ENCODE measurements around the gene LLGL2. TPM values are rescaled to one million over a fixed set of nuclear protein-coding genes. Genes with fewer than 3 reads are reported as not detected.

The LLGL2 gene
- total RNA-seq, 1 experiment from 2014 or later, result 0.06 TPM

DNA sequence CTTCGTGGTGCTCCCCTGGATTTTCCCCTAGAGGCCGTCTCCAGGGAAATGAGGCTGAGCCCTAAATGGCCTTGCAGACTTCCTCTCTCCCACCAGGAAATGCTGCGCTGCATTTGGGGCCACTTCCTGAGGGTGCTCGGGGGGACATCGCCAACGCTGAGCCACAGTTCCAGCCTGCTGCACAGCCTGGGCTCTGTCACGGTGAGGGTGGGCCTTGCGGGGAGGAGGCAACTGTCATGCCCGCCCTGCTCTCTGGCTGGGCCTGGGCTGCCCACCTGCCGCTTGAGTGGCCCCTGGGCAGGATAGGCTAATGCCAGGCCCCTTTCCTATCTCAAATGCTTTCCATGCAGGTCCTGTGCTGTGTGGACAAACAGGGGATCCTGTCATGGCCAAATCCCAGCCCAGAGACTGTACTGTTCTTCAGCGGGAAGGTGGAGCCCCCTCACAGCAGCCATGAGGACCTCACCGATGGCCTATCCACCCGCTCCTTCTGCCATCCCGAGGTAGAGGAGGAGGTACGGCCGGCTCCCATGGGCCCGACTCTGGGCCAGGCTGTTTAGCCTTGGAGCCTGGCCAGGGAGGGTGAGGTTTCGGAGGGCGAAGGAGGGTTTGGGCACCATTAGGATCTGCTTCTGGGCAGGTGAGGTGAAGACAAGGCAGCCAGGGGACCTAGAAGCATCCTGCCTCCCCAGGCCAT lies 34.4 kb upstream of the LLGL2 start:
- DNase-seq (ENCODE audit: low read depth), result no peak

DNA sequence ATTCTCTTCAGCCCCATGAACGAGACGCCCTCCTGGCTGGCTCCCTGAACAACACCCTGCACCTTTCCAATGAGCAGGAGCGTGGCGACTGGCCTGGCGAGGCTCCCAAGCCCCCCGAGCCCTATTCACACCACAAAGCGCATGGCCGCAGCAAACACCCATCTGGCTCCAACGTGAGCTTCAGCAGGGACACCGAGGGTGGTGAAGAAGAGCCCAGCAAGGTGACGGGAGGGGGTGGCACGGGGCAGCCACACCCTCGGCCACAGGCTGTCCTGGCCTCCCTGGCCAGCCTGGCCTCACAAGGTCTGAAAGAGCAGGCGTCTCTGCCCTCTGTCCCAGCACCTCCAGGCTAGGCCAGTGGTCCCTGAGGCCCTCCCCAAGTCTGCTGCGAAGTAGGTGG lies 33.8 kb upstream of the LLGL2 start:
- no peak for DNase-seq (ENCODE audit: low read depth)

DNA sequence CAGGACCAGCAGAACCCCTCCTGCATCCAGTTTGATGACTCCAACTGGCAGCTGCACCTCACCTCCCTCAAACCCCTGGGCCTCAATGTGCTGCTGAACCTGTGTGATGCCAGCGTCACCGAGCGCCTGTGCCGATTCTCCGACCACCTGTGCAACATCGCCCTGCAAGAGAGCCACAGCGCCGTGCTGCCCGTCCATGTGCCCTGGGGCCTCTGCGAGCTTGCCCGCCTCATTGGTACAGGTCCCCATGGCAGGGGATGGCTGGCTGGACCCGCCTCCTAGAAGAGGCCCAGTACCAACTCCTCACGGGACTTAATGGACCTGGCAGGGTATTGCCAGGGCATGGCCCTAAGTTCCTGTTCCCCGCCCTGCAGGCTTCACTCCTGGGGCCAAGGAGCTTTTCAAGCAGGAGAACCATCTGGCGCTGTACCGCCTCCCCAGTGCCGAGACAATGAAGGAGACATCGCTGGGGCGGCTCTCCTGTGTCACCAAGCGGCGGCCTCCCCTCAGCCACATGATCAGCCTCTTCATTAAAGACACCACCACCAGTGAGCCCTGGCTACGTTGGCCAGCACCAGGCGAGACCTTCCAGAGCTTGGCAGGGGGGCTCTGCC lies 32.8 kb upstream of the LLGL2 start:
- no peak for DNase-seq (ENCODE audit: low read depth)

DNA sequence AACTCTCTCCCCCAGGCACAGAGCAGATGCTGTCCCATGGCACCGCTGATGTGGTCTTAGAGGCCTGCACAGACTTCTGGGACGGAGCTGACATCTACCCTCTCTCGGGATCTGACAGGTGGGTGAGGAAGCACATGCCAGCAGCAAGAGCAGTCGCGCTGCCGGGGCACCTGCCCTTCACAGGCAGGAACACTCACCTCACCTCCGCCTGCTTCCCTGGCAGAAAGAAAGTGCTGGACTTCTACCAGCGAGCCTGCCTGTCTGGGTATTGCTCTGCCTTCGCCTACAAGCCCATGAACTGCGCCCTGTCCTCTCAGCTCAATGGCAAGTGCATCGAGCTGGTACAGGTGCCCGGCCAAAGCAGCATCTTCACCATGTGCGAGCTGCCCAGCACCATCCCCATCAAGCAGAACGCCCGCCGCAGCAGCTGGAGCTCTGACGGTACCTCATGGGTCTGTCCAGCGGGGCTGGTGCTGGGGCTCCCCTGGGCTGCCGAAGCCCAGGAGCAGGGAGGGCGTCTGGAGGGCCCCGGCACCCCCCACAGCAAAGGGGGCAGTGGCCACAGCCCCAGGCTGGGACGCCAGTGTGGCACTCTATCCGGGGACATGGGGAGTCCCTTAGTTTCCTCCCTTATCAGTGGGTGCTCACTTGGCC lies 31.9 kb upstream of the LLGL2 start:
- no peak for DNase-seq (ENCODE audit: low read depth)

DNA sequence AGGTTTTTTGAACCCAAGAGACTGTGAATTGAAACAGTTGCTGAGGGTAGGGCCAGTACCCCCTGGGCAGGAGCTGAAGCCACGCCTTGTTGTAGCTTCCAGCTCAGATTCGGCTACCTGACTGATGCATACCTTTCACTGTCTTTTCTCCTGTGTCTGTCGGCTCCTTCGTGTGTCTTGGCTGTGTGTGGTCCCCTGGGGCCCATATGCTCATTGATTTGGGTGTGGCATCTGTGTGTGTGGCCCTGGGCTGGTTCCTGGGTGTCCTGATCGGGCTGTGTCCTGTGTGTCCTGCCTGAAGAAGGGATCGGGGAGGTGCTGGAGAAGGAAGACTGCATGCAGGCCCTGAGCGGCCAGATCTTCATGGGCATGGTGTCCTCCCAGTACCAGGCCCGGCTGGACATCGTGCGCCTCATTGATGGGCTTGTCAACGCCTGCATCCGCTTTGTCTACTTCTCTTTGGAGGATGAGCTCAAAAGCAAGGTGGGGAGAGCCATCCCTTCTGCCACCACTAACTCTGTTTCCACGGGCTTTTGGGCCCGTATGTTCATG lies 31.1 kb upstream of the LLGL2 start:
- no peak for DNase-seq (ENCODE audit: low read depth)

DNA sequence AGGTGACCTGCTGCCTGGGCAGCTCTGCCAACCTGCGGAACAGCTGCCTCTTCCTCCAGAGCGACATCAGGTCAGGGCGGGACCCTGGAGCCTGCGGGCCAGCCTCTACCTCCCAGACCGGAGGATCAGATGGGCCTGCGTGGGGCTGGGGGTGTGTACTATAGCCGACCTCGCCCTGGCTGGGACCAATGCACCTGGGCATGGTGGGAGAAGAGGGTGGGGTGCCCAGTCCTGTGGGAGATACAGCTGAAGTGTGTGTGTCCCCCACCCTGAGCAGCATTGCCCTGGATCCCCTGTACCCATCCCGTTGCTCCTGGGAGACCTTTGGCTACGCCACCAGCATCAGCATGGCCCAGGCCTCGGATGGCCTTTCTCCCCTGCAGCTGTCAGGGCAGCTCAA lies 29.5 kb upstream of the LLGL2 start:
- no peak for DNase-seq (ENCODE audit: low read depth)

DNA sequence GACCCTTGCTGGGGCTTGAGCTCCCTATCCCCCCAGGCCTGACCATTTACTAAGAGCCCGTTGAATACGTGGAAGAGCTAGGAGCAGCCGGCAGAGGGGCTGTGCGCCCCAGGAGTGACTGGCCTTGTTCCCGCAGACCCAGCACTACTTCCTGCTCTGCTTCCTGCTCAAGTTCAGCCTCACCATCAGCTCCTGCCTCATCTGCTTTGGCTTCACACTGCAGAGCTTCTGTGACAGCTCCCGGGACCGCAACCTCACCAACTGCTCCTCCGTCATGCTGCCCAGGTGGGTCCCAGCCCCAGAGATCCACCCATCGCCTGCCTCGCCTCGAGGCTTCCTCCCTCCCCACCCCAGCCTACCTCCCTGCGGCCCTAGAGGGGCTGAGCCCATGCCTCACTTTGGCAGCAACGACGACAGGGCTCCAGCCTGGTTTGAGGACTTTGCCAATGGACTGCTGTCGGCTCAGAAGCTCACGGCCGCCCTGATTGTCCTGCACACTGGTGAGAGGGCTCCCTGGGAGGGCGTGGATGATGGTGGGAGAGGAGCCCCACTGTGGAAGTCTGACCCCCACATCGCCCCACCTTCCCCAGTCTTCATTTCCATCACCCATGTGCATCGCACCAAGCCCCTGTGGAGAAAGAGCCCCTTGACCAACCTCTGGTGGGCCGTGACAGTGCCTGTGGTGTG lies 27.3 kb upstream of the LLGL2 start:
- no peak for DNase-seq (ENCODE audit: low read depth)

DNA sequence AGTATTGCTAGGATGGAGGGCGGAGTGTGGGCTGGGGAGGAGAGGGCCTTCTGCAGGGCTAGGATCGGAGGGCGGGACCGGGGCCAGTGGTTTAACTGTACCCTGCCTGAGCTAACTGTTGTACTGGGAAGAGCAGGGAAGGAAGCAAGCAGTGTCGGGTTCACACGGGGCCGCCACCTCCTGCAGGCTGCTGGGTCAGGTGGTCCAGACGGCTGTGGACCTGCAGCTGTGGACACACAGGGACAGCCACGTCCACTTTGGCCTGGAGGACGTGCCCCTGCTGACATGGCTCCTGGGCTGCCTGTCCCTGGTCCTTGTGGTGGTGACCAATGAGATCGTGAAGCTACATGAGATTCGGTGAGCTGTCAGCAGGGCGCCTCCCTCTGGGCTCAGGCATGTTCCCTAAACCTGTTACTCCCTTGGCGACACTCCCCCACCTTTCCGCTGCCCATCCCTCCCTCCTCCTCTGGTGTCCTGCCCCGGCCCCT lies 26.7 kb upstream of the LLGL2 start:
- no peak for DNase-seq (ENCODE audit: low read depth)

DNA sequence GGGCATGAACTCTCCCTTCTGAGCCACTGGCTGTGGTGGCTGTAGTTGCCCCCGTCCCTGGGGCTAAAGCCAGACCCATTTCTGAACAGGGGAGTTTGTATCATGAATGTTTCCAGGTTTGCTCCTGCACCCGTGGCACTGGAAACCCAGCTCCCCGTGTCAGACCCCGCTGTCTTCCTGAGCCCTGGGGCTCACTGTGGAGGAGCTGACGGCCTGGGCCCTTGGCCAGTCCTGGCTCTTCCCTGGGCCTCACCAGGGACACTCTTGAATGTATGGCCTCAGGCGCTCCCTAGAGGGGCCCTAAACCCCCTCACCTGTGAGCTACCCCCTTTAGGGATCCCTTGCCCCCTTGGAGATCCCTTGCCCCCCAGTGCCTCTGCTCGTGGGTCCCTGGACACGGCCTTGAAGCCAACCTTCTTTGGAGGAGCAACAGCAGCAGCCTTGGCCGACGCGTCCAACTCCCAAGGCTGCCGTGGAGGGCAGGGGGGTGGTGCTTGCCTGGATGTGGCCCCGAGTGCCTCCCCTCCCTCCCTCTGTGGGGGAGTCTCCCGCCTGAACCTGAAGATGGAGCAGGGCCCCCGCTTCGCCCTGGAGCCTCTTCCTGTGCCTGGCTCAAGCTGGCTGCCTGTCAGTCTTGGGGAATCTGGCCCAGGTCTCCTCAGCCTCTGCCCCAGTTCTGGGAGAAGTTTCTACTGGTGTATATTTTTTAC lies 26.0 kb upstream of the LLGL2 start:
- DNase-seq (ENCODE audit: low read depth), result no peak

DNA sequence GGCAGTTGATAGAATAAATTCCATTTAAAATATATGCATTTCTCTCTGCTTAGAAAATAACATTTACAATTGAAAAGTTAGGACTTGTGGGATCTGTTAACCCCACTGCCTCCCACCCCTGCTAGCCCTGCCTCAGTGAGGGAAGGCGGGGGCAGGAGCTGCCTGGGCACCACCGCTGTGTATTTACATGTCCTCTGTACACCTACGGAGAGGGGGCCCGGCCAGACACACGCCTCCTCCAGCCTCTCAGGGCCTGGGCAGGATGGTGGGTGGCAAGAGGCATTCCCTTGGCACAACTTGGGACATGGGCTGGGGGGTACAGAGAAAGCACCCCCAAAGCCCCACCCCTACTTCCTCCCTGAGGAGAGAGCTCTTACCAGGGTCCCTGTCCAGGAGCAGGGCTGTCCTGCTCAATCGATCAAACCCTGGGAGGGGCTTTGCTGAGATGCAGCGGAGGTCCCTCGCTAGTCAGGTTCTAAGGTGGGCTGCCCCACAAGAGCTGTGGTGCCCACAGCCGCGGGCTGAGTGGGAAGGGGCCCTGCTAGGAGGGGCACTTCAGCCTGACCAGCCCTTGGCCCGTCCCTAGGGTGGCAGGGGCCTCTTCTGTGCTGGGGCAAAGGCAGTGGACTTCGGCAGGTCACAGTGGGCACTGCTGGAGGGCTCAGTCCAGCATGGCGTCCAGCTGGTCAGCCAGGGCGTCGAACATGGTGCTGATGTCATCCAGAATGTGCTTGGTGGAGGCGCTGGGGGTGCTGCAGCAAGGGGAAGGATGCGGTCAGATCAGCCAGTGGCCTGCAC lies 24.9 kb upstream of the LLGL2 start:
- no peak for DNase-seq (ENCODE audit: low read depth)

DNA sequence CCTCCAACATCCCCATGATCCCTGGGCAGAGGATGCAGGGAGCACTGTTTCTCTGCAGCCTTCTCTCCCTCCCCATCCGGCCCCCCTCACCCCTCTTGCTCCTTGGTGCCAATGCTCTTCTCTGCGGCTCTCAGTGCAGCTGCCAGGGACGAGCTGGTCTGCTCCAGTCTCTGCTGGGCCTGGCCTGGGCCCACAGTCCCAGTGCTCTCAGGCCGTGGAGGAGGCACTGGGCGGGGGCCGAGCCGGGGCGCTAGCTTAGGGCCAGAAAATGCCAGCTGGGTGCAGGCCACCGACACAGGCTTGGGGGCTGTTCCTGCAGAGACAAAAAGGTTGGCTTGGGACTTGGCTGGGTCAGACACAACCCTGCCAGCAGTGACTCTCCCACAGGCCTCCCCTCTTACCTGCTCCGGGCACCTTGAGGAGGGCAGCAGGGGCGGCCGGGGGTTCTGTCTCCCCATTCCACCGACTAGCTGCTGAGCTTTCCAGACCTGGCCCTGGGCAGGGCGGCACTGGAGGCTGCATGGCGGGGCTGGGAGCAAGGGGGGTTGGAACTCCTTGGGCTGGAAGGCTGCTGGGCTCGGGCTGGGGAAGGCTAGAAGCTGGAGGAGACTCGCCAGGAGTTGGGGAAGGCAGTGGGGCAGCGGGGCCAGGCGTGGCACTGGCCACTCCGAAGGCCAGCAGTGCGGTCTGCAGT lies 24.0 kb upstream of the LLGL2 start:
- no peak for DNase-seq (ENCODE audit: low read depth)

DNA sequence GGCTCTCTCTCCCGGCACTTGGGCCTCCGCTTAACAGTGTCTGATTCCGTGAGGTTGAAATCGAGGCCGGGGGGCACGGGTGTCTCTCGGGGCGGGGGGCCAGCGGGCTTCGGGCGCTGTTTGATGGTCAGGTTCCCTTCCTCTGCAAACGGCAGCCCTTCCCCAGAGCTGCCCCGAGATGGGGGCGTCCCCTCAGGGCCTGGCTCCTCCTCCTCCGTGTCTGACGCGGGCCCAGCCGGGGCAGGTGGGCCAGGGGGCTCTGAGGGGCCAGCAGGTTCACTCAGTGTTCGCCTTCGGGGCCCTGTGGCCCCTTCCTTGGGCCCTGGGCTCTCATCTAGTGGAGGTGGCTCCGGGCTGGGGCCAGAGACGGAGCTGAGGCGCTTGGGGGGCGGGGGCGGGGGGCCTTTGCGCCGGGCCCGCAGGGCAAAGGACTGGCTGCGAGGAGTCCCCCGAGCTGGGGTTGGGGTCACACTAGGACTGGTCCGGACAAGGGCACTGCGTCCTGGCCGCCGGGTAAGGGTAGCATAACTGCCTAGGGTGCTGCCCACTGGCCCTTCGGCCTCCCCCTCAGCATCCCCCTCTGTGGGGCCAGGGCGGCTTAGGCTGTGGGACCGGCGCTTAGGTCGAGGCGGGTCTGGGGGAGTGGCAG lies 23.3 kb upstream of the LLGL2 start:
- DNase-seq (ENCODE audit: low read depth), result no peak

DNA sequence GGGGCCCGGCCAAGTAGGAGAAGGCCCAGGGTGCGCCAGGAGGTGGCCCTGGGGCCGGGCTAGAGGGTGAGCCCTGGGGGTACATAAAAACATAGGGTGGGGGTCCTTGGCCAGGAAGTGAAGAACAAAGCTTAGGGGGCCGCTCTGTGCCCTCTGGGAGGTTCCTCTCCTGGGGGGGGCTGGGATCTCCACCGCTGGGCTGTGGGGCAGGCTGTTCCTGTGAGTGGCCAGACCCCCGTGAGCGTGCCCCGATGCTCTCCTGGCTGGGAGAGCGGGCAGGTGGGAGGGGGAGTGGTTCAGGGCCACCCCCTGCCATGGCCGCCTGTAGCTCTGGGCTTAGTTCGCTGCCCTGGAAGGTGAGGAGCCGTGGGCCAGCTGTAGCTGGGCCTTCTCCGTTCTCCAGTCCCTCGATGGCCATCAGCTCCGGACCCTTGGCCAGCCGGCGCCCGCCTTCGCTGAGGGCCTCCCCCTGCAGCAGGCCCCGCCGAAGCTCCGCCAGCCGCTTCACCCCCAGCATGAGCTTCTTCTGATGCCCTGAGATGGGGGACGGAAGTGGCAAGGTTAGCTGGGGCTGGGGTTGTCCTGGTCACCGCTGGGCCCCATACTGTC lies 22.7 kb upstream of the LLGL2 start:
- no peak for DNase-seq (ENCODE audit: low read depth)

DNA sequence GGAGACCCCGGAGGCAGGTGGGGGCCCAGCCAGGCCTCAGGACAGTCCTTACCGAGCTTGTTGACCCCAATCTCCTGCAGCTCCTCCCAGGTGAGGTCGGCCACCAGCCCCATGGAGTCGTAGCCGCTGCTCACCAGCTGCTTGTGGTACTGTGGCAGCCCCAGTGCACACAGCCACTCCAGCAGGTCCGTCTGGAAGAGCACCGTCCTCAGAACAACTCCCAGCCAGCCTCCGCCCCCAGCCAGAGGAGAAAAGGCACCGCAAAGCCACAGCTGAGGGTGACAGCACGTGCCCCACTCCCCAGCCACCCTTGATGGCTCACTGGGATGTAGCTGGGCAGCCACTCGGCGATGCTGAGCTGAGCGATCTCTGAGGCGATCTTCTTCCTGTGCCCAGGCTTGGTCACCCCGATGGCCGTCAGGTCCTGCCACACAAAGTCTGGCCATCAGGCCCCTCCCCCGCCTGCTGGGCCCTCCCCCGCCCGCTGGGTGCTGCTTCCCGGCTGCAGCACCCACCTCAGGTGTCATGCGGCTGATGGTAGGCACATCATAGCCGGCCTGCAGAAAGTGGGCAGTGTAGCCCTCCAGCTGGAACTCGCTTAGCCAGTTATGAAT lies 22.1 kb upstream of the LLGL2 start:
- DNase-seq (ENCODE audit: low read depth), result no peak

DNA sequence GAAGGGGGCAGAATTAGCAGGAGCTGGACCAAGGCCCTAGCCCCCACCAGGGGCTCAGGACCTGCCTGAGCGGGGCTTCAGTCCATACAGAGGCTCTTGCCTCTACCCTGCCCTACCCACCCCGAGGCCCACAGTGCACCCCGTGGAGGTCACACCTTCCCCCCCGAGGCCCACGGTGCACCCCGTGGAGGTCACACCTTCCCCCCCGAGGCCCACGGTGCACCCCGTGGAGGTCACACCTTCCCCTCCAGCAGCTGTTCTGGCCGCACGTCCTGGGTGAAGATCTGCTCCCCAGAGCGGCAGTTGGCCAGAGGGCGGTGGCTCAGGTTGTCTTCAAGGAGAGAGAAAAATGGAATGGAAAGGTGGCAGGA lies 21.5 kb upstream of the LLGL2 start:
- no peak for DNase-seq (ENCODE audit: low read depth)

DNA sequence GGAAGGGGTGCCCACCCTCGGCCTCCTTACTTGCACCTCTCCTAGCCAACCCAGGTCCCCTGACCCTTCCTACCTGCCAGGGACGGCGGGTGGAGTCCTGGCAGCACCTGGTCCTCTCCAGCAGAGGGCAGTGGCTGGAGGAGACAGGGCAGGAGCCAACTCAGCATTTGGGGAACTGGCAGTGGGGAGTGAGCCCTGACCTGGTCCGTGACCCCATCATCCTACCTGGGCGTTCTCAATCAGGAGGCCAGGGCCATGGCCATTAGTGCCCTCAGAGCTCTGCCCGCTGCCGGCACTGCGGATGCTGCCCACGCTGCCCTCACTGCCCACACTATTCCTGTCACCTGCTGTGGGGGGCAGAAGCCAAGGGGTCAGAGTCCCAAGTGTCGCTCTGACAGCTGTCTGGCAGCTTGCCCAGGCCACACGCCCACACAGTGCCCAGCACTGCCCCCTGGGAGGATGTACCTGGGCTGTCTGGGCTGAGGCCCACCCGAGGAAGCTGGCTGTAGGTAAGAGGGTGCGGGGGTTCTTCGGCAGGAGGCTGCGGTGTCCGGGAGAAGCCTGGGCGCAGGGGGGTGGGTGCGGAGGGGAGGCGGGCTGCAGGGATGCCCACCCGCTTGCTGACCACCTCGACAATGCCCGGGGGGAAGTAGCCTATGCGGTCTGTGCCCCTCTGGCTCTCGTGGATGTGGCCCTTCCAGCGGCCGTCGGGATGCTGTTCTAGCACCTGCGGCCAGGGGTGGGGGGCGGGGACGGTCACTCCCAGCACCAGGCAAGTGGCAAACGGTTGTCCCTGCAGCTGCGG lies 20.9 kb upstream of the LLGL2 start:
- DNase-seq (ENCODE audit: low read depth), result no peak

DNA sequence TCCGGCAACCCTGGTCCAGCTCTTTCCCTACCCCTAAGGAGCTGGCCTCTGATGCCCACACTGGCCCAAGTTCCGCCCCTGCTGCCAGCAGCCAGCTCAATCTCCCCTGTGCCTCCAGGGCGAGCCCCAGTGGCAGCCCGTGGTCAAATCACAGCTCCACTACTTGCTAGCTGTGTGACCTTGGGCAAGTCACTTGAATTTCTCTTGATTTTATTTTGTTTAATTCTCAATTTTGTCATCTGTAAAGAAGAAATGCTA lies 20.4 kb upstream of the LLGL2 start:
- DNase-seq (ENCODE audit: low read depth), result no peak

DNA sequence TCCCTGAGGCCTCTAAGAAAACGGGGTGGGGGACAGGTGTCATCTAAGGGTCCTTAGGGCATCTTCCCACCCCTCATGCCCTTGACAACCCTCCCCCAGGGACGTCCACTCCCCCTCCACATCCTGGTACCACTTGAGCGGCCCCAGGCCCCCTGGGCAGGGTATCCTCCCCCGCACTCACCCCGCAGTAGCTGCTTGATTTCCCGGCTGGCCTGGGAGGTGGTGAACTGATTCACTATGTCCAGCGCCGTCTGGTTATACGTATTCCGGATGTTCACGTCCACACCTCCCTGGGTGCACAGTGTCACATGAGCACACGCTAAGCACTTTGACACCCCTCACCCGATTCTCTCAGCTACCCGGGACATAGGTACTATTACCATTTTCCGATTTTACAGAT lies 19.9 kb upstream of the LLGL2 start:
- DNase-seq (ENCODE audit: low read depth), result no peak
